Measurements from ENCODE around the gene RSAD1.

Gene RSAD1

GRCh38 chr17:50492214-50492613 is 13.6 kb downstream of the RSAD1 start:
- H3K4me1 ChIP-seq (ENCODE audit: insufficient read depth, low read length) = no peaks in the 10 kb centered on the region
- no peak overlapping the region for H3K9ac ChIP-seq (ENCODE audit: low read depth, low read length)
- H3K27me3 ChIP-seq (ENCODE audit: insufficient read depth, low read length, poor library complexity) = no peaks in the 10 kb centered on the region
- H2AFZ ChIP-seq (ENCODE audit: low read depth, low read length) = no peak overlapping the region
- H4K20me1 ChIP-seq (ENCODE audit: insufficient read depth, low read length) = no peaks in the 10 kb centered on the region
- no peak overlapping the region for H3K4me2 ChIP-seq (ENCODE audit: insufficient read depth, low read length)
- H3K79me2 ChIP-seq (ENCODE audit: insufficient read depth, low read length) = no peaks in the 10 kb centered on the region
- H3K36me3 ChIP-seq (ENCODE audit: insufficient read depth, low read length) = no peaks in the 10 kb centered on the region
- no peak overlapping the region for H3K27ac ChIP-seq (ENCODE audit: low read length)
- DNase-seq = no peak
- ATAC-seq (ENCODE audit: insufficient read depth, low read depth) = no peak
- TF ChIP-seq CTCF (IDR thresholded peaks at IDR 0.05; ENCODE audit: borderline replicate concordance, extremely low read depth, low read length, poor library complexity, severe bottlenecking) = no peak
- no peak for TF ChIP-seq EZH2 (IDR thresholded peaks at IDR 0.05; ENCODE audit: borderline replicate concordance, low read depth, low read length, severe bottlenecking)
- no peak overlapping the region for H3K4me3 ChIP-seq (ENCODE audit: low read depth in 1 of 2, low read length in 2 of 2)
- H3K9me3 ChIP-seq (ENCODE audit: insufficient read depth, low read length, severe bottlenecking) = no peaks in the 10 kb centered on the region

GRCh38 chr17:50493744-50494143 is 15.1 kb downstream of the RSAD1 start:
- TF ChIP-seq EZH2 (IDR thresholded peaks at IDR 0.05; ENCODE audit: borderline replicate concordance, low read depth, low read length, severe bottlenecking) (no peak), CTCF (IDR thresholded peaks at IDR 0.05; ENCODE audit: borderline replicate concordance, extremely low read depth, low read length, poor library complexity, severe bottlenecking) (no peak)
- Histone ChIP-seq H2AFZ (ENCODE audit: low read depth, low read length) (no peak overlapping the region), H4K20me1 (ENCODE audit: insufficient read depth, low read length) (no peaks in the 10 kb centered on the region), H3K27me3 (ENCODE audit: insufficient read depth, low read length, poor library complexity) (no peaks in the 10 kb centered on the region), H3K4me2 (ENCODE audit: insufficient read depth, low read length) (no peak overlapping the region), H3K27ac (ENCODE audit: low read length) (no peak overlapping the region), H3K36me3 (ENCODE audit: insufficient read depth, low read length) (no peaks in the 10 kb centered on the region), H3K79me2 (ENCODE audit: insufficient read depth, low read length) (no peaks in the 10 kb centered on the region), H3K4me3 (ENCODE audit: low read depth in 1 of 2, low read length in 2 of 2) (no peak overlapping the region), H3K4me1 (ENCODE audit: insufficient read depth, low read length) (no peaks in the 10 kb centered on the region), H3K9ac (ENCODE audit: low read depth, low read length) (no peak overlapping the region), H3K9me3 (ENCODE audit: insufficient read depth, low read length, severe bottlenecking) (no peaks in the 10 kb centered on the region)
- ATAC-seq (ENCODE audit: insufficient read depth, low read depth) (no peak), DNase-seq (no peak)

- Histone ChIP-seq H3K27me3 (ENCODE audit: insufficient read depth, low read length, poor library complexity) (no peaks in the 10 kb centered on the region), H2AFZ (ENCODE audit: low read depth, low read length) (no peak overlapping the region), H3K9ac (ENCODE audit: low read depth, low read length) (no peak overlapping the region), H3K4me2 (ENCODE audit: insufficient read depth, low read length) (no peak overlapping the region), H3K79me2 (ENCODE audit: insufficient read depth, low read length) (no peaks in the 10 kb centered on the region), H3K9me3 (ENCODE audit: insufficient read depth, low read length, severe bottlenecking) (no peaks in the 10 kb centered on the region), H4K20me1 (ENCODE audit: insufficient read depth, low read length) (no peaks in the 10 kb centered on the region), H3K27ac (ENCODE audit: low read length) (no peak overlapping the region), H3K36me3 (ENCODE audit: insufficient read depth, low read length) (no peaks in the 10 kb centered on the region), H3K4me1 (ENCODE audit: insufficient read depth, low read length) (no peaks in the 10 kb centered on the region), H3K4me3 (ENCODE audit: low read depth in 1 of 2, low read length in 2 of 2) (no peak overlapping the region)
- DNase-seq (no peak), ATAC-seq (ENCODE audit: insufficient read depth, low read depth) (no peak)
- TF ChIP-seq EZH2 (IDR thresholded peaks at IDR 0.05; ENCODE audit: borderline replicate concordance, low read depth, low read length, severe bottlenecking) = no peak
Observed at GRCh38 chr17:50495217-50495823, 16.7 kb downstream of the RSAD1 start.

GRCh38 chr17:50495918-50496317 is 17.3 kb downstream of the RSAD1 start:
- Histone ChIP-seq H3K27me3 (ENCODE audit: insufficient read depth, low read length, poor library complexity) (no peaks in the 10 kb centered on the region), H2AFZ (ENCODE audit: low read depth, low read length) (no peak overlapping the region), H3K27ac (ENCODE audit: low read length) (no peak overlapping the region), H3K36me3 (ENCODE audit: insufficient read depth, low read length) (no peaks in the 10 kb centered on the region), H3K79me2 (ENCODE audit: insufficient read depth, low read length) (no peaks in the 10 kb centered on the region), H3K4me3 (ENCODE audit: low read depth in 1 of 2, low read length in 2 of 2) (no peak overlapping the region), H4K20me1 (ENCODE audit: insufficient read depth, low read length) (no peaks in the 10 kb centered on the region), H3K9me3 (ENCODE audit: insufficient read depth, low read length, severe bottlenecking) (no peaks in the 10 kb centered on the region), H3K4me2 (ENCODE audit: insufficient read depth, low read length) (no peak overlapping the region), H3K9ac (ENCODE audit: low read depth, low read length) (no peak overlapping the region), H3K4me1 (ENCODE audit: insufficient read depth, low read length) (no peaks in the 10 kb centered on the region)
- no peak for TF ChIP-seq EZH2 (IDR thresholded peaks at IDR 0.05; ENCODE audit: borderline replicate concordance, low read depth, low read length, severe bottlenecking)
- no peak for TF ChIP-seq CTCF (IDR thresholded peaks at IDR 0.05; ENCODE audit: borderline replicate concordance, extremely low read depth, low read length, poor library complexity, severe bottlenecking)
- ATAC-seq (ENCODE audit: insufficient read depth, low read depth) (no peak), DNase-seq (no peak)
